Cerebellar cortex (tissue), 1 donor: ENCODE results near the gene RNF220.

Experiments used
- DNase-seq: peaks from one replicate; pipeline ENCODE4 v3.0.0-alpha.2; 2015; ENCODE audit warnings: low spot score

Gene RNF220

GRCh38 chr1:44523593-44524591, 118.8 kb downstream of the RNF220 start:
- no peak for DNase-seq

- no peak for DNase-seq
These were observed 119.8 kb downstream of the RNF220 start for GRCh38 chr1:44524655-44525500.

- no peak for DNase-seq
These were observed 121.4 kb downstream of the RNF220 start for GRCh38 chr1:44526295-44527073.

- no peak for DNase-seq
These were observed 126.9 kb downstream of the RNF220 start for GRCh38 chr1:44531785-44532566.

- DNase-seq: no peak
These were observed 127.5 kb downstream of the RNF220 start for GRCh38 chr1:44532567-44532944.

- no peak for DNase-seq
These were observed 129.7 kb downstream of the RNF220 start for GRCh38 chr1:44534771-44535170.

GRCh38 chr1:44536357-44537209, 131.5 kb downstream of the RNF220 start:
- no peak for DNase-seq

GRCh38 chr1:44537538-44537937, 132.5 kb downstream of the RNF220 start:
- no peak for DNase-seq

- no peak for DNase-seq
These were observed 132.9 kb downstream of the RNF220 start for GRCh38 chr1:44537956-44538355.

- DNase-seq: no peak
These were observed 135.1 kb downstream of the RNF220 start for GRCh38 chr1:44539991-44540730.

GRCh38 chr1:44542420-44543063, 137.5 kb downstream of the RNF220 start:
- no peak for DNase-seq

GRCh38 chr1:44543064-44543744, 138.1 kb downstream of the RNF220 start:
- no peak for DNase-seq

GRCh38 chr1:44543786-44544185, 138.7 kb downstream of the RNF220 start:
- DNase-seq: no peak

- DNase-seq: no peak
These were observed 139.9 kb downstream of the RNF220 start for GRCh38 chr1:44544960-44545359.

GRCh38 chr1:44545961-44546360, 140.9 kb downstream of the RNF220 start:
- no peak for DNase-seq

GRCh38 chr1:44546403-44547053, 141.5 kb downstream of the RNF220 start:
- DNase-seq: no peak

- no peak for DNase-seq
These were observed 142.3 kb downstream of the RNF220 start for GRCh38 chr1:44547361-44547760.

GRCh38 chr1:44547837-44548236, 142.8 kb downstream of the RNF220 start:
- no peak for DNase-seq
